HG02610 (cell line): ENCODE measurements around the gene RAE1.

ENCODE experiments used
- ATAC-seq: cut with Tn5 transposase; IDR thresholded peaks from one replicate; pipeline ENCODE4 v1.9.1; 2021; ENCODE audit warnings: mild to moderate bottlenecking, moderate library complexity; ENCODE audit not compliant: unreplicated experiment

Gene RAE1

GRCh38 chr20:57398231-57398821 lies 47.3 kb downstream of the RAE1 start:
- ATAC-seq, result peak; percentile 42

- ATAC-seq, result no peak
These were observed 48.0 kb downstream of the RAE1 start for GRCh38 chr20:57398901-57399535.

GRCh38 chr20:57399587-57400155 lies 48.6 kb downstream of the RAE1 start:
- peak; percentile 62 for ATAC-seq

GRCh38 chr20:57400231-57400701 lies 49.2 kb downstream of the RAE1 start:
- ATAC-seq, result no peak

GRCh38 chr20:57400821-57401564 lies 49.9 kb downstream of the RAE1 start:
- ATAC-seq, result no peak

GRCh38 chr20:57401565-57401918 lies 50.5 kb downstream of the RAE1 start:
- ATAC-seq, result no peak

GRCh38 chr20:57402206-57403125 lies 51.4 kb downstream of the RAE1 start:
- ATAC-seq, result no peak

- no peak for ATAC-seq
These were observed 52.2 kb downstream of the RAE1 start for GRCh38 chr20:57403216-57403615.

GRCh38 chr20:57404006-57404405 lies 53.0 kb downstream of the RAE1 start:
- ATAC-seq, result no peak

- ATAC-seq, result no peak
These were observed 53.5 kb downstream of the RAE1 start for GRCh38 chr20:57404419-57405072.

GRCh38 chr20:57405236-57406016 lies 54.4 kb downstream of the RAE1 start:
- ATAC-seq, result no peak

GRCh38 chr20:57407541-57407956 lies 56.5 kb downstream of the RAE1 start:
- ATAC-seq, result no peak

GRCh38 chr20:57408131-57408530 lies 57.1 kb downstream of the RAE1 start:
- ATAC-seq, result no peak

GRCh38 chr20:57408536-57409233 lies 57.6 kb downstream of the RAE1 start:
- no peak for ATAC-seq

- ATAC-seq, result no peak
These were observed 58.2 kb downstream of the RAE1 start for GRCh38 chr20:57409316-57409671.

GRCh38 chr20:57409672-57410397 lies 58.8 kb downstream of the RAE1 start:
- ATAC-seq, result no peak

GRCh38 chr20:57410398-57410920 lies 59.4 kb downstream of the RAE1 start:
- ATAC-seq, result no peak

- ATAC-seq, result no peak
These were observed 59.9 kb downstream of the RAE1 start for GRCh38 chr20:57410924-57411323.
